Measurements from ENCODE around the gene LTBP1. TPM values are rescaled to one million over a fixed set of nuclear protein-coding genes. Genes with fewer than 3 reads are reported as not detected.

Gene LTBP1
- polyA plus RNA-seq, 1 donor (not counting 4 experiments of a cell fraction or from before 2014, with no cell fraction given): 9.2 TPM

GRCh38 chr2:33217406-33217805 lies 270.7 kb downstream of the LTBP1 start:
- H3K4me1 ChIP-seq (ENCODE audit: control insufficient read depth, extremely low read depth, insufficient read depth, low read length): peaks cover 27% of the 10 kb centered on the region
- TF ChIP-seq EZH2 (IDR thresholded peaks at IDR 0.05; ENCODE audit: low read length): no peak
- TF ChIP-seq CTCF (optimal IDR thresholded peaks at IDR 0.05 in 1 of 3, IDR thresholded peaks at IDR 0.05 in 1 of 3, conservative IDR thresholded peaks at IDR 0.05 in 1 of 3; ENCODE audit: extremely low read depth in 1 of 3, insufficient read depth in 2 of 3, low read length in 3 of 3): no peak
- dilution Hi-C loops (cut with MboI; ENCODE audit: extremely low pct_ligation_motif_present, low sequenced_read_pairs): no loop called here
- no peaks in the 10 kb centered on the region for H3K36me3 ChIP-seq (ENCODE audit: control insufficient read depth in 2 of 2, extremely low read depth in 1 of 2, insufficient read depth in 2 of 2, low read length in 2 of 2)
- H3K9me1 ChIP-seq (ENCODE audit: control insufficient read depth, extremely low read depth, insufficient read depth, low read length): no peaks in the 10 kb centered on the region
- no peaks in the 10 kb centered on the region for H3K79me2 ChIP-seq (ENCODE audit: control insufficient read depth, insufficient read depth, low read length)
- no peak for DNase-seq (ENCODE audit: low read depth, low spot score)
- no peak overlapping the region for H2AFZ ChIP-seq (ENCODE audit: control insufficient read depth, low read length)
- H3K27me3 ChIP-seq (ENCODE audit: control insufficient read depth, extremely low read depth, insufficient read depth, low read length): no peaks in the 10 kb centered on the region
- H3K9me3 ChIP-seq (ENCODE audit: control insufficient read depth, low read depth, low read length): no peaks in the 10 kb centered on the region
- H3K4me2 ChIP-seq (ENCODE audit: control insufficient read depth, extremely low read depth, insufficient read depth, low read depth, low read length): no peak overlapping the region
- no peak overlapping the region for H3K27ac ChIP-seq (ENCODE audit: control insufficient read depth, insufficient read depth, low read length)
- no peak for FAIRE-seq
- no peak overlapping the region for H3K9ac ChIP-seq (ENCODE audit: control insufficient read depth, extremely low read depth, insufficient read depth, low read length)
- no peaks in the 10 kb centered on the region for H4K20me1 ChIP-seq (ENCODE audit: control insufficient read depth, extremely low read depth, insufficient read depth, low read length)
- H3K4me3 ChIP-seq (ENCODE audit: control insufficient read depth in 2 of 3, extremely low read depth in 1 of 3, insufficient read depth in 2 of 3, low read depth in 1 of 3, low read length in 3 of 3): no peak overlapping the region

GRCh38 chr2:33219114-33219513 lies 272.4 kb downstream of the LTBP1 start:
- no peaks in the 10 kb centered on the region for H3K9me1 ChIP-seq (ENCODE audit: control insufficient read depth, extremely low read depth, insufficient read depth, low read length)
- DNase-seq (ENCODE audit: low read depth, low spot score) (no peak), FAIRE-seq (no peak)
- H3K27me3 ChIP-seq (ENCODE audit: control insufficient read depth, extremely low read depth, insufficient read depth, low read length): no peaks in the 10 kb centered on the region
- H3K9me3 ChIP-seq (ENCODE audit: control insufficient read depth, low read depth, low read length): no peaks in the 10 kb centered on the region
- no peak overlapping the region for H2AFZ ChIP-seq (ENCODE audit: control insufficient read depth, low read length)
- H4K20me1 ChIP-seq (ENCODE audit: control insufficient read depth, extremely low read depth, insufficient read depth, low read length): no peaks in the 10 kb centered on the region
- H3K79me2 ChIP-seq (ENCODE audit: control insufficient read depth, insufficient read depth, low read length): no peaks in the 10 kb centered on the region
- H3K27ac ChIP-seq (ENCODE audit: control insufficient read depth, insufficient read depth, low read length): no peak overlapping the region
- H3K4me2 ChIP-seq (ENCODE audit: control insufficient read depth, extremely low read depth, insufficient read depth, low read depth, low read length): no peak overlapping the region
- TF ChIP-seq CTCF (optimal IDR thresholded peaks at IDR 0.05 in 1 of 3, IDR thresholded peaks at IDR 0.05 in 1 of 3, conservative IDR thresholded peaks at IDR 0.05 in 1 of 3; ENCODE audit: extremely low read depth in 1 of 3, insufficient read depth in 2 of 3, low read length in 3 of 3) (no peak), EZH2 (IDR thresholded peaks at IDR 0.05; ENCODE audit: low read length) (no peak)
- peaks cover 36% of the 10 kb centered on the region for H3K4me1 ChIP-seq (ENCODE audit: control insufficient read depth, extremely low read depth, insufficient read depth, low read length)
- no peak overlapping the region for H3K4me3 ChIP-seq (ENCODE audit: control insufficient read depth in 2 of 3, extremely low read depth in 1 of 3, insufficient read depth in 2 of 3, low read depth in 1 of 3, low read length in 3 of 3)
- dilution Hi-C loops (cut with MboI; ENCODE audit: extremely low pct_ligation_motif_present, low sequenced_read_pairs): no loop called here
- no peaks in the 10 kb centered on the region for H3K36me3 ChIP-seq (ENCODE audit: control insufficient read depth in 2 of 2, extremely low read depth in 1 of 2, insufficient read depth in 2 of 2, low read length in 2 of 2)
- H3K9ac ChIP-seq (ENCODE audit: control insufficient read depth, extremely low read depth, insufficient read depth, low read length): no peak overlapping the region

All from keratinocyte (primary cell).